PC-3 (cell line): ENCODE results near the gene PELI1. TPM values are rescaled to one million over a fixed set of nuclear protein-coding genes. Genes with fewer than 3 reads are reported as not detected.

Experiments used
- ATAC-seq: fragments of 200-7000 bp; cut with Tn5 transposase; 2 replicates; pipeline ENCODE4 v1.9.1; 2020; ENCODE audit warnings: mild to moderate bottlenecking, moderate library complexity
- BruUV-seq: library from RNA; stranded (reverse); fragments of 400-500 nt; replicated peaks from 2 replicates; lab custom pipeline; 2021; lab: Mats Ljungman, UMichigan
- CTCF ChIA-PET: fragments of 300-600 bp; sonication (Branson Sonifier 250); formaldehyde crosslinking; loops from one replicate; lab custom pipeline; 2022; ENCODE audit warnings: antibody characterized with exemption; lab: Charles Lee
- POLR2A ChIA-PET: fragments of 300-600 bp; sonication (Branson Sonifier 250); formaldehyde crosslinking; loops from one replicate; lab custom pipeline; 2022; ENCODE audit warnings: antibody characterized with exemption; ENCODE audit not compliant: unreplicated experiment; lab: Charles Lee
- DNase-seq: peaks from one replicate; pipeline ENCODE4 v3.0.0-alpha.2; 2015
- H2AFZ ChIP-seq: fragments of 300-600 bp; sonication (generic); 2 replicates; pipeline ENCODE4 v1.6.0; 2016; ENCODE audit warnings: antibody characterized with exemption, low read length
- H3F3A ChIP-seq: fragments of 300-600 bp; sonication (generic); one replicate; pipeline ENCODE4 v1.6.0; 2017; ENCODE audit warnings: antibody characterized with exemption, low read length, control low read depth, mild to moderate bottlenecking; ENCODE audit not compliant: unreplicated experiment
- H3K27ac ChIP-seq: fragments of 300-600 bp; sonication (generic); 2 replicates; pipeline ENCODE4 v1.5.1; 2016; ENCODE audit warnings: mild to moderate bottlenecking, low read length
- H3K27me3 ChIP-seq: fragments of 300-600 bp; sonication (generic); 2 replicates; pipeline ENCODE4 v1.6.1; 2016; ENCODE audit warnings: low read length, mixed read lengths
- H3K36me3 ChIP-seq: fragments of 300-600 bp; sonication (generic); 2 replicates; pipeline ENCODE4 v1.6.1; 2016; ENCODE audit warnings: low read depth, mixed run types, low read length, mixed read lengths
- H3K4me1 ChIP-seq: fragments of 300-600 bp; sonication (generic); 2 replicates; pipeline ENCODE4 v1.5.1; 2016; ENCODE audit warnings: low read length; ENCODE audit not compliant: insufficient read depth
- H3K4me2 ChIP-seq: fragments of 300-600 bp; sonication (generic); 2 replicates; pipeline ENCODE4 v1.6.0; 2016; ENCODE audit warnings: low read length
- H3K4me3 ChIP-seq: fragments of 300-600 bp; sonication (generic); 2 replicates; pipeline ENCODE4 v1.5.1; 2016; ENCODE audit warnings: mild to moderate bottlenecking, low read length, mixed read lengths
- H3K79me2 ChIP-seq: fragments of 300-600 bp; sonication (generic); 2 replicates; pipeline ENCODE4 v1.6.1; 2017; ENCODE audit warnings: low read length, mixed read lengths
- H3K9ac ChIP-seq: fragments of 300-600 bp; sonication (generic); 2 replicates; pipeline ENCODE4 v1.6.0; 2016; ENCODE audit warnings: mild to moderate bottlenecking, low read length
- H3K9me2 ChIP-seq: fragments of 300-600 bp; sonication (generic); replicated peaks from 2 replicates; pipeline ENCODE4 v1.6.1; 2016; ENCODE audit warnings: mixed run types, low read length, mixed read lengths
- H3K9me3 ChIP-seq: fragments of 300-600 bp; sonication (generic); 2 replicates; pipeline ENCODE4 v1.6.1; 2016; ENCODE audit warnings: low read length, mixed read lengths
- H4K20me1 ChIP-seq: fragments of 300-600 bp; sonication (generic); 2 replicates; pipeline ENCODE4 v1.6.1; 2016; ENCODE audit warnings: low read length, mixed read lengths
- CTCF ChIP-seq: fragments of 300-600 bp; sonication (generic); conservative IDR thresholded peaks from 2 replicates; pipeline ENCODE4 v1.5.1; 2017; ENCODE audit warnings: antibody characterized with exemption, low read depth, mild to moderate bottlenecking, low read length
- EZH2 ChIP-seq: fragments of 300-600 bp; sonication (generic); IDR thresholded peaks from one replicate; pipeline ENCODE4 v1.6.1; 2017; ENCODE audit warnings: antibody characterized with exemption, mild to moderate bottlenecking, low read length; ENCODE audit not compliant: unreplicated experiment
- EZH2phosphoT487 ChIP-seq: fragments of 300-600 bp; sonication (generic); IDR thresholded peaks from 2 replicates; pipeline ENCODE4 v1.6.1; 2018; ENCODE audit warnings: mild to moderate bottlenecking, antibody characterized with exemption, low read length, borderline replicate concordance
- intact Hi-C: fragments of 100-400 bp; cut with micrococcal nuclease; formaldehyde crosslinking; loops from 2 replicates; pipeline ENCODE4 v1.9.0; 2023
- total RNA-seq: library from RNA; depleted of rRNA; stranded (reverse); fragments of >200 nt; gene quantifications from 2 replicates; pipeline ENCODE4 v1.2.3, GENCODE V29; 2014

PELI1 gene
- total RNA-seq, 1 experiment from 2014 or later, result 5.6 TPM

DNA sequence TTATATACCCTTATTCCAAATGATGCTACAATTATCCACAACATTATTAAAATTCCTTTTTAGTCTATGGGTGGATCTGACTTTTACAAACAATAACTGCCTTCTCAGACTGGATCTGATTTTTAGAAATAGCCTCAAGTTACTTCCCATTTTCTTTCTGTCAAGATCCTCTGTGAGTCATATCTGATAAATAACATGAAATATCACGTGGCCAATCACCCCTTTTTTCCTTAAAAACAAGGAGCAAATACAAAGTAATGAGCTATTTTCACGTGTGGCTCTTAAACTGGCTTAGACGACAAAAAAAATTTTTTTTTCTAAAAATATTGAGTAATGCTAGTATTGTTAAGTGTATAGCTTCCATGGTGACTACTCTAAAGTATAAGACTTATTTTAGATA lies 6.7 kb downstream of the PELI1 start:
- Histone ChIP-seq H4K20me1 (no peaks in the 10 kb centered on the region), H3K36me3 (no peaks in the 10 kb centered on the region), H3K9me3 (no peaks in the 10 kb centered on the region), H3K79me2 (peaks cover 12% of the 10 kb centered on the region), H2AFZ (no peak overlapping the region), H3K4me1 (peaks cover 31% of the 10 kb centered on the region), H3K27ac (no peak overlapping the region), H3K4me2 (no peak overlapping the region), H3K9ac (no peak overlapping the region), H3F3A (no peaks in the 10 kb centered on the region), H3K27me3 (no peaks in the 10 kb centered on the region), H3K4me3 (no peak overlapping the region), H3K9me2 (0 out of 2 replicates have a peak, but pooled peaks cover 3% of the 10 kb centered on the region)
- BruUV-seq, result no TSS peak
- ATAC-seq (no peak), DNase-seq (no peak)
- intact Hi-C loops, result no loop called here
- ChIA-PET POLR2A (no interaction called here), CTCF (no interaction called here)
- TF ChIP-seq EZH2 (no peak), EZH2phosphoT487 (no peak), CTCF (no peak)

DNA sequence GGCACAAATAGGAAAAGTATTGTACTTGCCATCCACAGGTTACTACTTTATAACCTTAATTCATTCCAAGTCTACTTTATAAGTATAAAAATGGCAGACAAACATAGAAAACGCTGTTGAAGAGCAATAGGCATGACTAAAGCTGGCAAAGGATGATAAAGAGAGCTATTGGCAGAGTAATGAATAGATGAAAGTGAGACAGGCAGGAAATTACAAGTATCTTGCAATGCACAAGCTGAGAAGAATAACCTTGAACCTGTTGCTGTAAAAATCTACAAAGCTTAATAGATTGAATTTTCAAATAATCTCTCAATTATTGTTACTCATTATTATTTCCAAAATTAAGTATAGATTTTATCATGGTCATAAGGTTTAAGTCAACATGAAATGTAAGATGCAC lies 8.8 kb downstream of the PELI1 start:
- Histone ChIP-seq H3K27ac (no peak overlapping the region), H2AFZ (no peak overlapping the region), H4K20me1 (no peaks in the 10 kb centered on the region), H3K36me3 (no peaks in the 10 kb centered on the region), H3F3A (no peaks in the 10 kb centered on the region), H3K4me1 (peaks cover 19% of the 10 kb centered on the region), H3K4me3 (no peak overlapping the region), H3K9me2 (0 out of 2 replicates have a peak, but pooled peaks cover 3% of the 10 kb centered on the region), H3K4me2 (no peak overlapping the region), H3K9me3 (no peaks in the 10 kb centered on the region), H3K79me2 (no peaks in the 10 kb centered on the region), H3K9ac (no peak overlapping the region), H3K27me3 (no peaks in the 10 kb centered on the region)
- TF ChIP-seq CTCF (no peak), EZH2 (no peak), EZH2phosphoT487 (no peak)
- BruUV-seq, result no TSS peak
- DNase-seq, result no peak
- ChIA-PET CTCF (no interaction called here), POLR2A (no interaction called here)
- intact Hi-C loops, result no loop called here
- ATAC-seq, result no peak

- Histone ChIP-seq H3F3A (no peaks in the 10 kb centered on the region), H2AFZ (no peak overlapping the region), H4K20me1 (no peaks in the 10 kb centered on the region), H3K9ac (no peak overlapping the region), H3K4me3 (no peak overlapping the region), H3K36me3 (no peaks in the 10 kb centered on the region), H3K79me2 (no peaks in the 10 kb centered on the region), H3K4me1 (peaks cover 19% of the 10 kb centered on the region), H3K27ac (no peak overlapping the region), H3K9me3 (no peaks in the 10 kb centered on the region), H3K27me3 (no peaks in the 10 kb centered on the region), H3K9me2 (0 out of 2 replicates have a peak, but pooled peaks cover 3% of the 10 kb centered on the region), H3K4me2 (0 out of 2 replicates have a peak overlapping the region, but pooled peaks have one; percentile 4)
- intact Hi-C loops, result no loop called here
- ATAC-seq (no peak), DNase-seq (no peak)
- POLR2A ChIA-PET, result no interaction called here
- TF ChIP-seq EZH2phosphoT487 (no peak), EZH2 (no peak)
- CTCF ChIA-PET, result no interaction called here
- BruUV-seq, result no TSS peak
These were observed 9.4 kb downstream of the PELI1 start for GRCh38 chr2:64134813-64135212.
